Loucy (cell line): ENCODE measurements around the gene NHSL2.

ENCODE experiments used
- CTCF ChIP-seq: fragments of 200-600 bp; sonication (generic); conservative IDR thresholded peaks from 2 replicates; pipeline ENCODE4 v1.5.1; 2014; ENCODE audit warnings: mild to moderate bottlenecking, antibody characterized with exemption, low read length
- EZH2phosphoT487 ChIP-seq: fragments of 200-600 bp; IDR thresholded peaks from 2 replicates; pipeline ENCODE4 v1.6.1; 2018; ENCODE audit warnings: antibody characterized with exemption, mild to moderate bottlenecking, moderate library complexity, borderline replicate concordance

- TF ChIP-seq CTCF (no peak), EZH2phosphoT487 (no peak)
These were observed 85.5 kb downstream of the NHSL2 start for GRCh38 chrX:71996136-71996535.
